Esophagus mucosa (tissue), 1 donor: ENCODE measurements around the gene DAPK1. TPM values are rescaled to one million over a fixed set of nuclear protein-coding genes. Genes with fewer than 3 reads are reported as not detected.

ENCODE experiments used
- ATAC-seq: fragments of 200-7000 bp; cut with Tn5 transposase; one replicate; pipeline ENCODE4 v1.9.1; 2020
- total RNA-seq: library from RNA; stranded (reverse); gene quantifications from one replicate; pipeline ENCODE4 v1.2.4, GENCODE V29; 2023
- donor health status: DM: yes; HTN: yes; CAD: no.

Gene DAPK1
- total RNA-seq, 1 donor from 2014 or later, result 5.4 TPM

- no peak for ATAC-seq
Observed at GRCh38 chr9:87570000-87570908, 72.6 kb downstream of the DAPK1 start.

DNA sequence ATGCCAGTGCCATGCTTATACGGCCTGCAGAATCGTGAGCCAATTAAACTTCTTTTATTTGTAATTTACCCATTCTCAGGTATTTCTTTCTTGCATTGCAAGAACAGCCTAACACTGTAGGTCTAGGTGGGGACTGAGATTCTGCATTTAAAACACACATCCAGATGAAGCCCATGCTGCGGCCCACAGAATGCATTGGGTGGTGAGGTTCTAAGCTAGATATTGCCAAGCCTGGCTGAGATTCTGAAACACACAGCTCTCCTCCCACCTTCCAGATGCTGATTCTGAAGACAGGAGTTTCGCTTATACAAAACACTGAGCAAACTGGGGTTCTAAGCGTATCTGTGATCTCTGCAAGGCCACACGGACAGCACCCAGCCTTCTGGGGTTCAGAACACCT, 75.1 kb downstream of the DAPK1 start:
- no peak for ATAC-seq

DNA sequence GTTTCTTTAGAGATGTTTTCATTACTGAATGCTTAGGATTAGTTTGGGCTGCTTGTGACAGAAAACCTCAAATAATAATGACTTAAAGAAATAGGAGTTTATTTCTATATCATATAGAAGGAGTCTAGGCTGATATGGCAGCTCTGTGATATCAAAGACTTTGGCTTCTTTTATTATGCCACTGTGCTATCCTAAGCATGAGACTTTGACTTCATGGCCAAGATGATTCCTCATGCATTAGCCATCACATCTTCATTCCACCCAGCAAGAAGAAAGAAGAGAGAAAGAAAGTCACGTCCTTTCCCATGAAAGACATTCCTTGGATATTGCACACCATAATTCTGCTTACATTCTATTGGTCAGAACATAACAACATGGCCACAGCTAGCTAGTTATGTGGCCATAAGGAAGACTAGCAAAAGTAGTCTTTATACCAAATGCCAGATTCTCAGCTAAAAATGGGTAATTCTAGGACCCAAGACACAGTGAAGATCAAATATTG, 76.2 kb downstream of the DAPK1 start:
- ATAC-seq, result no peak

DNA sequence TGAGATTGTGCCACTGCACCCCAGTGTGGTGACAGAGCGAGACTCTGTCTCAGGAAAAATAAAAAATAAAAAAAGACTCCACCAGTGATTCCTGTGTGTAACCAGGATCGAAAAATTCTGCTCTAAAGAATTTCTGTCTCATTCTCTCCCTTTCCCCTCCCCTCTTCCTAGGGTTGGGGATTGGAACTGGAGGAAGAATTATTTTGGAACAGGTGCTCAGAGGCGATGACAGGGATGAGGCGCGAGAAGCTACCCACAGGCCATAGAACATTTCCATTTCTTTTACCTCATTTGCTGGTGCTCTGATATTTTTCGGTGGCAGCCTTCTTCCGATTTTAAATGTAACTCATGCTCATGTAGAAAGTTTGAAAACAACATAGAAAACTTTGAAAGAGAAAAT, 80.1 kb downstream of the DAPK1 start:
- ATAC-seq, result no peak

- ATAC-seq, result no peak
Observed at GRCh38 chr9:87578625-87579024, 81.0 kb downstream of the DAPK1 start.

GRCh38 chr9:87579781-87580541, 82.3 kb downstream of the DAPK1 start:
- ATAC-seq, result no peak

DNA sequence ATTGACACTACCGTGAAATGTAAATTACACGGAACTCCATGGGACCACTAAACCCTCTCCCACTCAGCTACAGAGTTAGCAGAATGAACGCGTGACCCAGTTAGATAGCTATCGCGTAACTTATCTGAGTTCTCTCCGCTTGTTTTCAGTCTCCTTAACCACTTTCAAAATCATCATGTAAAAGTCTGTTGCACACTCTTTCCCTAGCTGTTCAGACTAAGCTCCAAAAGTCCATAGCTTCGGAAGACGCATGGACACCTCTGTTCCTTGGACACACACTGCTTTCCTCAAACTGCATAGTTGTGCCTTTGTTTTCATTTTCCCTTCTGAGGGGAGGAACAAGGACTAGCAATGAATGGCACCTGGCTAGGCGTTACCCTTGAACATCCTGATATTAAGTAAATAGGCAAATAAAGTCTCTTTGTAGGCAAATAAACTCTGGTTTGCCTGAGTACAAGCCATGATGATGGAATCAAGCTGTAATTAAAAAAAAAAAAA, 83.3 kb downstream of the DAPK1 start:
- no peak for ATAC-seq

GRCh38 chr9:87581513-87581912, 83.8 kb downstream of the DAPK1 start:
- no peak for ATAC-seq

GRCh38 chr9:87581949-87582637, 84.4 kb downstream of the DAPK1 start:
- no peak for ATAC-seq

DNA sequence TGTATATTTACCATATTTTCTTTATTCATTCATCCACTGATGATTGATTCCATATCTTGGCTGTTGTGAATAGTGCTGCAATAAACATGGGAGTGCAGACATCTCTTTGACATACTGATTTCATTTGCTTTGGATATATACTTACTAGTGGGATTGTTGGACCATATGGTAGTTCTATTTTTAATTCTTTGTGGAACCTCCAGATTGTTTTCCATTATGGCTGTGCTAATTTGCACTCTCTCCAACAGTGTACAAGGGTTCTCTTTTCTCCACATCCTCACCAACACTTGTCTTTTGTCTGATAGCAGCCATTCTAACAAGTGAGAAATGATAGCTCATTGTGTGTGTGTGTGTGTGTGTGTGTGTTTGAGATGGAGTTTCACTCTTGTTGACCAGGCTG, 86.7 kb downstream of the DAPK1 start:
- no peak for ATAC-seq

GRCh38 chr9:87585123-87585855, 87.6 kb downstream of the DAPK1 start:
- no peak for ATAC-seq

GRCh38 chr9:87586731-87587355, 89.2 kb downstream of the DAPK1 start:
- no peak for ATAC-seq

DNA sequence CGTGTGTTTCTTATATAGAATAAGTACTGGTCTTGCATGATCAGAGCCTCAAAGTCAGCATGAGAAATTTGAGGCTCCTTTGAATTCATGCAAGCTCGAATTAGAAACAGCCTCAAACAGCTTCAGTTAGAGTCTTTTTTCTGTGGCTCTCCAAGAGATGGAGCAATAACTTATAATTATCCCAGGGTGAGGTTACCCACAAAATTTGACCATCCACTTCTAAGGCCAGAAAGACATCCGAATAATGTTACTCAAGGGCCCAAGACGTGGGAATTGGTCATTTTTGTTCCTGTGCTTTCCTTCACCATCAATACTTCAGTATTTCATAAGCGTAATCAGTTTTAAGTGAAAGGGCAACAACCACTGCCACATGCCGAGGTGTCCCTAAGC, 89.7 kb downstream of the DAPK1 start:
- no peak for ATAC-seq

DNA sequence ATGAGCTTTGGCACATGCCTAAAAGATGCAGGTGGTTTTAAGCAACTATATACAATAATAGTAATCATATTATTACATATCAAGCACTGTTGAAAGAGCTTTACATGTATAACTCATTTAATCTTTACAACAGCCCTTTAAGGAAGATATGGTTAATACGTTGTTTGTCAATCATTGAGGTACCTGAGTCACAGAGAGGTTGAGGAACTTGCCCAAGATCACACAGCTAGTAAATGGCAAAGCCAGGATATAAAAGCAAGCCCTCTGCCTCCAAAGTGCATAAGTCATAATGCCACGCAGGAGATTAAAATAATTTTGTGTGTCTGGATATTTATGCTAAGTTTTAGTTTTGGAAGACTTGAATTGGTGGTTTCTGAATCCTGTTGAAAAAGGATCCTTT, 90.2 kb downstream of the DAPK1 start:
- no peak for ATAC-seq

DNA sequence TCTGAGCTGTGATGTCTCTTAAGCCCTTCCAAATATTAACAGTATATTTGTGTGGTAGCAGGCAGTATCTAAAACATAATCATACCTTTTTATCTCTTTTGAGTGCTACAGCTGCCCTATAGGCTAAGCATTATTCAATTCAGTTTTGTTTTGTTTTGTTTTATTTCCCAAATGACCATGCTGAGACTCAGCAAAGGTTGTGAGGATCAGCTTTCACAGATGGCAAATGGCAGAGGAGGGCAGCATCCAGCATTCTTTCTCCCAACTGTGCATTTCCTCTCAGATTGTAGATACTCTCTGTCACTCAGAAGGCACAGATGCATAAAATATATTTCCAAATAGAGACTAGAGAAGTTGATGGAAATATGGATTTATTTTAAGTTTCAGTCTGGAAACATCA, 90.7 kb downstream of the DAPK1 start:
- no peak for ATAC-seq

GRCh38 chr9:87590996-87591395, 93.3 kb downstream of the DAPK1 start:
- no peak for ATAC-seq

- ATAC-seq, result no peak
Observed at GRCh38 chr9:87592554-87593358, 95.1 kb downstream of the DAPK1 start.

- no peak for ATAC-seq
Observed at GRCh38 chr9:87593359-87593980, 95.8 kb downstream of the DAPK1 start.

DNA sequence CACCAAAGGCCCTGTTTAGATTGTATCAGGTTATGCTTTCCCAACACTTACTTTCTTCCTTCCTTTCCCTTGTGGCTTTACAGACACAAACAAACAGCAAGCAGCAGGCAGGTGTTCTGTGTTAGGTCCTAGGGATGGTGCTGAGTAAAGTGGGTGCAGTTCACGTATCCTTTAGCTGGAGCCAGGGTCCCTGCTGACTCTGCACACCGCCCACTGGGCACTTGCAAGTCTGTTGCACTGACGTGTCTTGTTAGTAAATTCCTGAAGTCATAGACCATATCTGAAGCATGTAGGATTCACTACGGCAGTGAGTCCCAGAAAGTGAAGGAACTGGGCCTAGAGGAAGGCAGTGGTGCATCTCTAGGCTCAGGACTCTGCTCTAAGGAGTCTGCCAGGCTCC, 96.5 kb downstream of the DAPK1 start:
- no peak for ATAC-seq

DNA sequence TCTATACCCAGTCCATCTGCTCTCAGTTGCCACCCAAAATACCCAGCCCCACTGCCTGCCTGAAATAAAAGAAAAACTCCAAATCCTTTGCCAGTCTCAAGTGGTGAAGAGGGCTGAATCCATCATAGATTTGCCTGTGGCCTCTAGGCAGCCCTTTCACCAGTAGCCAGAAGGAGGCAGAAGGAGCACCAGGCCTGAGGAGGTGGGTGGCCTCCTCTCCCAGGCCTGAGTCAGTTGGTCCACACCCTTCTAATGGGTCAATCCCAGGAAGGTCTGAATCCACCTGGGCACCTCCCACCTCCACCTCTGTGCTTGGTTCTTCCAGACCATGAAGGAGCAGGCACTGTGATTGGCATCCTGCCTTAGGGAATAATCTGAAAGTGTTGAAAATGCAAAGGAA, 97.0 kb downstream of the DAPK1 start:
- no peak for ATAC-seq
